GM18520 (cell line): Measurements from ENCODE around the gene ZDHHC5.
"Not testable (repeated sequence)": the region's sequence is repeated elsewhere in the genome, so short reads cannot be mapped to it uniquely, and the experiment has no call there.

Source experiments
- ATAC-seq: cut with Tn5 transposase; IDR thresholded peaks from one replicate; pipeline ENCODE4 v1.9.1; 2021; ENCODE audit not compliant: unreplicated experiment

The ZDHHC5 gene

DNA sequence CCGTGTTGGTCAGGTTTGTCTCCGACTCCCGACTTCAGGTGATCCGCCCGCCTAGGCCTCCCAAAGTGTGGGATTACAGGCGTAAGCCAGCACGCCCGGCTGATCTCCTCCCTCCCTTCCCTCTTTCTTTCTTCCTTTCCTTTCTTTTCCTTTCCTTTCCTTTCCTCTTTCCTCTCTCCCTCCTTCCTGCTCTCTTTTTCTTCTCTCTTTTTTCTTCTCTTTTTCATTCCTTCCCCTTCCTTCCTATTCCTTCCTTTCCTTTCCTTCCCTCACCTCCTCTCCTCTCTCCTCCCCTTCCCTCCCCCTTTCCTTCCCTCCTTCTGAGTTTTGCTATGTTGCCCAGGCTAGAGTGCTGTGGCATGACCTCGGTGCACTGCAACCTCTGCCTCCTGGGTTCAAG lies 3.9 kb upstream of the ZDHHC5 start:
- no peak for ATAC-seq

DNA sequence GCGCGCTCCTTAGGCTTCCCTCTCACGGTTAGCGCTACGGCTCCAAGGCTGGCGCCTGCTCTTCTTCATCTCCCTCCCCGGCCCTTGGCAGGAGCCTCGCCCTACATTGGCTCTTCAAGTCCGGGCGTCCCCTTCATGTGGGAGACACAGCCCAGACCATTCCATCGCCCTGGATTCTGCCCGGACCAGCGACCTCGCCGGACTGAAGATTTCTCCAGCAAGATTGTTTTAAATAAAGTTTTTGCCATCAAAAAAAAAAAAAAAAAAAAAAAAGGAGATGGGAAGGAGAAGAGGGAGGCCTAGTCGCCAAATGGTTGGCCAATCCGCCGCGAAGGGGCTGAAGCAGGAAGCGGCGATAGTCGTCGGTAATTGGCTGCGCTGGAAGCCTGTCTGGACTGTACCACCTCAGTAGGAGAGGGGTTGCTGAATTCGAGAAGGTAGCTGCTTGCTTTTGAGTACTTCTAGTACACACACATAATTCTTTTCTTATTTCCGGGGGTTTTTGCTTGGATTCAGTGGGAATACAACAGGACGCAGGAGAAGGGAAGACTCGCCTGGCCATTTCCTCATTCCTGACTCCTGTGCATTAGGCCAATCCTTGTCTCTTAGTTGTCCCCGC lies 688 bp upstream of the ZDHHC5 start:
- ATAC-seq, result peak; percentile 60

DNA sequence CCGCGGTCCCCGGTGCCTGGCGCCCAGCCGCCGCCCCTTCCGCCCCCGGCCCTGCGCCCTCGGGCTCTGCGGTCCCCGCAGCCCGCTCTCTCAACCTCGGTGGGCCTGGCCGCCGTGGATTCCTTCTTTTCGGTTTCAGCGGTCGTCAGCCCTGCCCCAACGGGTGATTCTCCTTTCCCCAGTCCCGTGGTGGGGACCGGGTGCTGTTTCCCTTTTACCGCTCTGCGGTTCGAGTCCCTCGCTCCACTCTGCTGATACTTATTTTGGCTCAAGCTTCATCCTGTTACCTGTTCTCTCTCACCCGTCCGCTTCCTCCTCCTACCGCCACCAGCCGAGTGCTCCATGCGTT lies 494 bp downstream of the ZDHHC5 start:
- ATAC-seq, result no peak

DNA sequence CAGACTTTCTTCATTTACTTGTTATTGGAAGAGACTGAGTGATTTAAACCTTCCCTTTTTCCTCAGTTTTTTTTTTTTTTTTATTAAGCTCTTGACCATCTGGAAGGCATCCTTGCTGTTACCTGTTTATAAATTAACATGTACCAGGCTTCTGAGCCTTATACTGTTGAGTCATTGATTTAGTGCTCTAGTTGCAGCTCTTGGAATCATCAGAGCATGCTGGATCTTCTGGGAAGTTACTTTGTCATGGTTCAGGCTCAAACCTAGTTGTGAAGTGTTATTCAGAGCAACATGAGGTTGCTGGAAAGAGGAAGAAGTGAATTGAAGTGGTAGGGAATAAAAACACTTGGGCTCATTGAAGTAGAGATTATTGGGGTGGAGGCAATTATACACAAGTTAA lies 6.3 kb downstream of the ZDHHC5 start:
- no peak for ATAC-seq

DNA sequence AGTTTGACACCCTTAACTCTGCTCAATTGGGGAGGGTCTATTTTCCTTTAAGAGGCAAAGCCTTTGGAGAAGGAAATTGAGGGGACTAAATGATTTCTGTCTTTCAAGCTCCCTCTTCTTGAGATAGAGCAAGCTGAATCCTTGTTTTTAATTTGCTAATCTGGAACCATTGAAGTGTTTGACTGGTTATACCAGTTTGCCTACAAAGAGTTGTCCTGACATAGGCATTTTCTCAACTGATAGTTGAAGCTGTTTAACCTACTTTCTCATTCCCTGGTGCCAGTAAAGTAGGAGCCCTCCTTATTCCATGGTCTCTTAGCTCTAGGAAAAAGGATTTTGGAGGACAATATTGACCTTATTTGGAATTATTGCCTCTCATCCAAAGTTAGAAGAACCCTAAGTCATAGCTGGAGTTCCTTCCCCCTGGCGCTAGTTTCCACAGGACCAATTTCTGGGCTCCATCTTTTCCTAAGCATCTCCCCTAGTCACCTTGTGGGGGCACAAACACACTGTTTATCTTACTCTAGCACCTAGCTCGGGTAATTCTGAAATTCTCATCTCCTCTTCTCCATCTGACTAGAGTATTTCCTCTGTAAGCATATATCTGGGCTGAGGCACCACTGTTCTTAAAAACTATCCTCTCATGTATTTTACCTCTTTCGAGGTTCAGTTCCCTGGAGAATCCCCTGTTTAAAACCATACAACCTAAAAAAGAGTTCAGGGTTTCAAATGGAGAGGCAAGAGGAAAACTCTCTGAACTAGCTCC lies 7.4 kb downstream of the ZDHHC5 start:
- no peak for ATAC-seq

DNA sequence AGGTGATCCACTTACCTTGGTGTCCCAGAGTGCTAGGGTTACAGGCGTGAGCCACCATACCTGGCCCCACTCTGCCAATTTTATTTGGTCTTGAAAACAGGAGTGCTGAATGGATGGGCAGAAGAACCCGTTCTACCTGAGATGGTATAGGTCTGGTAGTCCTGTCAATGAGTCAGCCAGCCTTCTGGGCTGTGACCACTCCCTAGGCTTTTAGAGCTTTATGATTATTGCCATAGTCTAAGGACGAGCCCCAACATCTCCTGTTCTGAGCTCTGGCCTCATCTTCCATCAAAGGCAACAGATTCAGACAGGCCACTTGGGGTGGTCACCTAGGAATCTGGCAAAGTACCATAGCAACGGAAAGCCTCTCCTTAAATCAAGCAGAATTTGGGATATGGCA lies 11.5 kb downstream of the ZDHHC5 start:
- ATAC-seq, result no peak

DNA sequence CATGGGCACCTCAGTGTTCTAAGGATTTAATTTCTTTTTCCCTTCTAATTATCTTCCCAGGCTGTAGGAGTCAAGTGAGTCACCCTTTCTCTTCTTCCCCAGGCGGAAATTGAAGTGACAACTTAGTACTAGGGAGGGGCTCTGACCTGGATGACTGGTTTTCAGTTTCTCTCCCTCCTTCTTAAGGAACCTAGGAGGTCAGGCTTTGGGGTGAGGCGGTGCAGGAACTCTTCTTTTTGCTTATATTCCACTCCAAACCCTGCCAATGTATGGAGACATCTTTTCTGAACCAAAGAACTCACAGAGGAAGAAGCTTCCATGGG lies 12.6 kb downstream of the ZDHHC5 start:
- no peak for ATAC-seq

DNA sequence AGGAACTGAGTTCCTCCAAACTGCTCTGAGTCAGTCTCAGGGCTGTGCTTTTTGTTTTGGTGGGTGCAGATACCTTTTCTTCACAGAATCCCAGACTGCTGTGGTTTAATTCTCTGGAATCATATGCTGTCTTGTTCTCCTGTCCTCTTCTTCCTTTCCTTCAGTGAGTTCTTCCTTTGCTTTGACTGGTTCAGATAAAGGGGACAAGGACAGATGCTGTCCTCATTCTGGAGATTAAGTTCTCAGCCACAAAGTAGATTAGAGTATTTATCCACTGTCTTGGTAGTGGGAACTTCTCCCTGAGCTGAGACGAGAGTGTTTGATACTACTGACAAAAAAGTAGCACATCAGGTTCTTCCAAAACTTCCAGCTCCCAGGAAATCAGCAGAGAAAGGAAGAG lies 13.3 kb downstream of the ZDHHC5 start:
- no peak for ATAC-seq

DNA sequence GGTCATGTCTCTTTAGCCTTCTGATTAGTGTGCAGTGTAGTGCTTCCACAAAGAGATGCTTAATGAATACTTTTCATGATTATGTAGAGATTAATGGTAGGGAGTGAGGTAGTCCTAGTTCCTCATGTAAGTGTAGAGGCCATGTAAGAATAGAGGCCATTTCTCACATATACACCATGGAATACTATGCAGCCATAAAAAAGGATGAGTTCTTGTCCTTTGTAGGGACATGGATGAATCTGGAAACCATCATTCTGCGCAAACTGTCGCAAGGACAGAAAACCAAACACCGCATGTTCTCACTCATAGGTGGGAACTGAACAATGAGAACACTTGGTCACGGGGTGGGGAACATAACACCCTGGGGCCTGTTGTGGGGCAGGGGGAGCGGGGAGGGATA lies 22.6 kb downstream of the ZDHHC5 start:
- not testable (repeated sequence) for ATAC-seq

DNA sequence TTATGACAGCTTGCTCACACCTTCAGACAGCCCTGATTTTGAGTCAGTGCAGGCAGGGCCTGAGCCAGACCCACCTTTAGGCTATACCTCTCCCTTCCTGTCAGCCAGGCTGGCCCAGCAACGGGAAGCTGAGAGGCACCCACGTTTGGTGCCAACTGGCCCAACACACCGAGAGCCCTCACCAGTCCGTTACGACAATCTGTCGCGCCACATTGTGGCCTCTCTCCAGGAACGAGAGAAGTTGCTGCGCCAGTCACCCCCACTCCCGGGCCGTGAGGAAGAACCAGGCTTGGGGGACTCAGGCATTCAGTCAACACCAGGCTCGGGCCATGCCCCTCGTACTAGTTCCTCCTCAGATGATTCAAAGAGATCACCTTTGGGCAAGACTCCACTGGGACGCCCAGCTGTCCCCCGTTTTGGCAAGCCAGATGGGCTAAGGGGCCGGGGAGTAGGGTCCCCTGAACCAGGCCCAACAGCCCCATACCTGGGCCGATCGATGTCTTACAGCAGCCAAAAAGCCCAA lies 31.0 kb downstream of the ZDHHC5 start:
- no peak for ATAC-seq

DNA sequence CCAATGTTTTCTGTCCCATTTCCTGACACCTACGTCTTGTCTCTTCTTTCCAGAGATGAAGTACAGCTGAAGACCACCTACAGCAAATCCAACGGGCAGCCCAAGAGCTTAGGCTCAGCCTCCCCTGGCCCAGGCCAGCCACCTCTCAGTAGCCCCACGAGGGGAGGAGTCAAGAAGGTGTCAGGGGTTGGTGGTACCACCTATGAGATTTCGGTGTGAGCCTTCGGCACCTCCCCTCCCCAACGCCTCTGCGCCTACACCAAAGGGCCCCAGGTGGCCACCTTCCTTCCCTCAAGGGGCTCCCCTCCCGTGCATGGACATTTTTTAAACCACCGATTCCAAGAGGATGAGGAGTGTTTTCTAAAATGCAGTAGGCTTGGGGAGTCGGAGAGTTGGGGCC lies 31.9 kb downstream of the ZDHHC5 start:
- no peak for ATAC-seq

DNA sequence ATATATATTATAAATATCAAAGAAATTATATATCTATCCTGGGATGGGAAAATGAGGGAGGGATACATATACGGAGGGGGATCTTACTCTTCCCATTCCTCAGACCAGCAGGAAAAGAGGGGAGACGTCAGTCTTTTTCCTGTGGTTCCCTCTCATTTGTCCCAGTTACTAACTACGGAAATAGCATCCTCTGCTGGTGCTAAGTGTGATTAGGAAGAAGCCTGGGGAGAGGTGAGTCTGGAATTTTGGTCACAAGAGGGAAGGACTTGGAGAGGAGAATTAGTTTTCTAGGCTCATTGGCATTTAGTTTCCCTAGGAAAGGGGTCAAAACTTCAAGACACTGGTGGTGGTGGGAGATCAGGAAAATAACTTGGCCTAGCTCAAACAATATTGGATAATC lies 32.5 kb downstream of the ZDHHC5 start:
- no peak for ATAC-seq

DNA sequence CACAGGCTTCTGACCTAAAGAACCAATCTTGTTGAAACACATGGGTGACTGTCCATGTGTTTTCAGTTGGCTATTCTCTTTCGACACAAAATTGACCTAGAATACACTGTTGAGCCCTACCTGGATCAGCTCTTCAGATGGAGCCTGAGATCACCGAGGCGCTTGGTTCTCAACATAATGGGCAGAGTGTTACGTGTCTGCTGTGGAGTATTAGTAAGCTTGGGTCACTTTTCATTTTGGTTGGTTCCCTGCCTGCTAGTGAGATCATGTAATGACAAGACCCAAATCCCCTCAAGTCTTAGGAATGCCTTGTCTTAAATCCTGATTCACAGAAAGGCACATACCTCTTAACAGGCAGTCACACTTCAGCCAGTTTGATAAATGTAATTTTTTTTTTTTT lies 35.4 kb downstream of the ZDHHC5 start:
- no peak for ATAC-seq

DNA sequence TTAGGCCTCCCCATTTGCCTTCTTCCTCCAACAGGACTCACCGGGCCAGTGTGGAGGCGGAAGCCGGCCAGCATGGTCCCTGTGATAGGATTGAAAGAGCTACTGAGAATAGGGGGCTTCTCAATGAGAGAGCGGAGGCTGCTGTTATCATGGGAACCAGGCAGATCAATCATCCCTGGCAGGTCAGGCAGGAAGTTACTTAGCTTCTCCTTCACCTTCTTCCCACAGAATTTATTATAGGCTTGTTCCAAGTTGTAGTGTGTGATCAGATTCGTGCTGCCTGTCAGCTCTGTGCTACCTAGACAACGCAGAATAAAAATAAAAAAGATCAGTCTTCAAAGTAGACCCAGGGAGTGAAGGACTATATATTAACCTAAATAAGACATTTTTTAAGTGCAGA lies 37.0 kb downstream of the ZDHHC5 start:
- no peak for ATAC-seq

DNA sequence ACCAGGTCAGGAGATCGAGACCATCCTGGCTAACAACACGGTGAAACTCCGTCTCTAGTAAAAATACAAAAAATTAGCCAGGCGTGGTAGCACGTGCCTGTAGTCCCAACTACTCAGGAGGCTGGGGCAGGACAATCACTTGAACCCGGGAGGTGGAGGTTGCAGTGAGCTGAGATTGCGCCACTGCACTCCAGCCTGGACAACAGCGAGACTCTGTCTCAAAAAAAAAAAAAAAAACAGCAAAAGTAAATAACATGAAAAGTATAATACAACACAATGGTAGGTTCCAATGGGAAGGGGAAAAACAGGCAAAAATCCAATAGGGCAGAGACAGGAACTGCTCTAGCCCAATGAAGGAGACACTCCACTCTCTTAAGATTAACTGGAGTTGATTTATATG lies 37.5 kb downstream of the ZDHHC5 start:
- not testable (repeated sequence) for ATAC-seq

DNA sequence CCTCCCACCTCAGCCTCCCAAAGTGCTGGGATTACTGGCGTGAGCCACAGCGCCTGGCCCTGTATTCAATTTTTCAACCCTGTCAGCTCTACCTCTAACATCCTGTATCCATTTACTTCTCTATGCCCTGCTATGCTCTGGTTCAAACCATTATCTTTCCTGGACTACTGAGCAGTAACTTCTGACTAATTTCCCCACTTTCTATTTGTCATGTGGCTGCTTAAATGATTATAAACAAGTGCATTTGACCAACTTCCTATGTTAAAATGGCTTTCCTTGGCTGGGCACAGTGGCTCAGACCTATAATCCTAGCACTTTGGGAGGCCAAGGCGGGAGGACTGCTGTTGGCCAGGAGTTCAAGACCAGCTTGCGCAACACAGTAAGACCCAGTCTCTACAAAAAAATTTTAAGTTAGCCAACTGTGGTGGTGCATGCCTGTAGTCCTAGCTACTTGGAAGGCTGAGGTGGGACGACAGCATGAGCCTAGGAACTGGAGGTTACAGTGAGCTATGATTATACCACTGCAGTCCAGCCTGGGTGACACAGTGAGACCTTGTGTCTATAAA lies 42.0 kb downstream of the ZDHHC5 start:
- no peak for ATAC-seq

DNA sequence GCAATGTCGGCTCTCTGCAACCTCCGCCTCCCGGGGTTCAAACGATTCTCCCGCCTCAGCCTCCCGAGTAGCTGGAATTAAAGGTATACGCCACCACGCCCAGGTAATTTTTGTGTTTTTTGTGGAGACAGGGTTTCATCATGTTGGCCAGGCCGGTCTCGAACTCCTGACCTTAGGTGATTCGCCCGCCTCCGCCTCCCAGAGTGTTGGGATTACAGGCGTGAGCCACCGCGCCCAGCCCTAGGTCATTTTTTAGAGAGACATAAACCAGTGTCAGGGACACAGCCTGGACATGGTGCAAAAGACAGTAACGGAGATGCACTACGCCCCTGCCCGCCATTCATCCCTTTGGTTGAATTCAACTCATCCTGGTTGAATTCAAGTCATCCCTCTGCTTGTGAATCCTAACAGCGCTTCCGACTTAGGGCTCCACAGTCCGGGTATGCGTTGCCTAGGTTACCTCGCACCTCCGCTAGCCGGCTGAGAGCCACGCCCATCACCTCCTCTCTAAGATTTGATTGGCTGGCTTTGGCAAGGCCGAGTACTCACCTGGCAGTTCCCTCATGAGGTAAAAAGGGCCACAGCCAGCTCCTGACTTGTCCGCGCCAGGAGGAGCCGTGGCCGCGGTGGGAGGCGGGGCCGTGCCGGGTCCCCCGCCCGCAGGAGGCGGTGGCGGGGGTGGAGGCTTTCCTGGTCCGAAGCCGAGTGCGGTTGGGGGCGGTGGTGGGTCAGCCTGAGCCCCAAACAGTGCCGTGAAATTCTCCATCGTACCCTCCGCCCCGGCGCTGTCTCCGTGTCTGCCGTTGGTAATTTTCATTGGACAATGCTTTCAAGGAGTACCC lies 43.7 kb downstream of the ZDHHC5 start, which contains the start of gene MED19:
TSS of gene MED19 (minus strand) at position 802 of the 842 bp plus-strand sequence. CDS start at position 766, 36 bp downstream.
- ATAC-seq, result peak; percentile 29

DNA sequence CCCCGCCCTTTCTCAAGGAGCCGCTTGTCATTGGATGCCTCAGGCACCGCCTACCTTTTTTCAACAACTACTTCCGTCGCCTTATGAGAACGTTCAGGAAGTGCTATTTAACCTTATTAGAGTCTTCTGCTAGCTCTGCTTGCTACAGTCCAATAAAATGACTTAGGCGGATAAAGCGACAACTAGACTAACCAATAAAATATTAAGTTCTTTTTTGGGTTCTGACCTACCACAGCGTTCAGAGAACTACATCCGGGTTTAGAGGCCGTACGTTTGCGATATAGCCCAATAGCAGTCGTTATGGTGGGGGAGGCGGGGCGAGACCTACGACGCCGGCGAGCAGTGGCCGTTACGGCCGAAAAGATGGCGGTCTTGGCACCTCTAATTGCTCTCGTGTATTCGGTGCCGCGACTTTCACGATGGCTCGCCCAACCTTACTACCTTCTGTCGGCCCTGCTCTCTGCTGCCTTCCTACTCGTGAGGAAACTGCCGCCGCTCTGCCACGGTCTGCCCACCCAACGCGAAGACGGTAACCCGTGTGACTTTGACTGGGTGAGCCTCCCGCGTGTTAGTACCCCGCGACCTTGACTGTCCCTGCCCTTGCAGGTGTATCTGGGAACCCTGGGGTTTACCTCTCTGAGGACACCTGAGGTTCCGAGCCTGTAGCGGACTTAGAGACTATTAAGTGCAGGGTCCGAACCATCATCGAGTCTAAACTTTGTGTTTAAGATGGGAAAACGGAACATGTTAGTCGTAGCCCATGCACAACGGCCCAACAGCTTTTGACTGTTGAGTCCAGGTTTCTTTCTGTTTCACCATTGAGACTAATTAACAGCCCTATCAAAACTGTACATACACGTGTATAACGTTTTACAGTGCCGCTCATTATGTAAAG lies 44.6 kb downstream of the ZDHHC5 start, which contains the start of gene TMX2:
TSS of gene TMX2 (plus strand) at position 338 of the 895 bp plus-strand sequence. CDS start at position 364, 26 bp downstream.
- peak; percentile 98 for ATAC-seq

DNA sequence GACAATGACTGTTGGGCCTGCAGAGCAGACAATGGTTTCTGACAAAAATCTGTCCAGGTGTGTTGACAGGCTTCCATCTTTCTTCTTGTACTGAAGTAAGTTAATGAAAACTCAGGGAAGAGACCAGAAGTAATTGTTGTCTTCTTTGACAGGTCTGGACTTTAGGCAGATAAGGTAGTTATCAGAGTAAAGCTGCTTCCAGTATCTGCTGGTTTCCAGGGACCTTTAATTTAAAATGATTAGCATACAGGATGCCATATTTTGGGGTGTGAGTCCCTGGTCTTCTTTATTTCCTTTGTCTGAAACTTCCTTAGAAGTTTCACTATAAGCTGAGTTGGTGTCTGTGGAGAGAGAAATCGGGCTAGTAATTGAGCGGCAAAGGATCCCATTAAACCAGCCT lies 45.9 kb downstream of the ZDHHC5 start:
- no peak for ATAC-seq

DNA sequence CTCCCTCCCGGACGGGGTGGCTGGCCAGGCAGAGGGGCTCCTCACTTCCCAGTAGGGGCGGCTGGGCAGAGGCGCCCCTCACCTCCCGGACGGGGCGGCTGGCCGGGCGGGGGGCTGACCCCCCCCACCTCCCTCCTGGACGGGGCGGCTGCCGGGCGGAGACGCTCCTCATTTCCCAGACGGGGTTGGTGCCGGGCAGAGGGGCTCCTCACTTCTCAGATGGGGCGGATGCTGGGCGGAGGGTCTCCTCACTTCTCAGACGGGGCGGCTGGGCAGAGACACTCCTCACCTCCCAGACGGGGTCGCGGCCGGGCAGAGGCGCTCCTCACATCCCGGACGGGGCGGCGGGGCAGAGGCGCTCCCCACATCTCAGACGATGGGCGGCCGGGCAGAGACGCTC lies 48.8 kb downstream of the ZDHHC5 start:
- ATAC-seq, result not testable (repeated sequence)
